SK-N-SH (cell line): ENCODE measurements around the gene PCDHGC4. TPM values are rescaled to one million over a fixed set of nuclear protein-coding genes. Genes with fewer than 3 reads are reported as not detected.
A peak's percentile ranks its signal among the peaks of the same experiment; 100 is the strongest.

Experiments used
- CTCF ChIA-PET: fragments of 300-600, 350-600 bp; formaldehyde crosslinking; extraction: SDS; loops from one replicate; lab custom pipeline; 2021; lab: Yijun Ruan, JAX
- POLR2A ChIA-PET: fragments of 350-600 bp; sonication (Branson Sonifier 250); formaldehyde crosslinking; extraction: SDS; loops from one replicate; lab custom pipeline; 2020; ENCODE audit warnings: antibody characterized with exemption, inconsistent platforms; lab: Yijun Ruan, JAX
- DNase-seq: peaks from one replicate; pipeline ENCODE4 v3.0.0; 2012
- H2AFZ ChIP-seq: fragments of 200-600 bp; sonication (generic); 2 replicates; pipeline ENCODE4 v1.8.1; 2016; ENCODE audit warnings: antibody characterized with exemption, mild to moderate bottlenecking, low read depth
- H3F3A ChIP-seq: fragments of 200-600 bp; sonication (generic); replicated peaks from 2 replicates; pipeline ENCODE3; 2016; ENCODE audit warnings: antibody characterized with exemption, mild to moderate bottlenecking; ENCODE audit not compliant: insufficient read depth
- H3K27ac ChIP-seq, 2 experiments: fragments of 200-500 bp in 1 of 2; fragments of 200-600 bp in 1 of 2; sonication (Bioruptor generic) in 1 of 2; sonication (generic), shearing (Covaris generic) in 1 of 2; 2 replicates each; pipeline versions ENCODE4 v1.5.1 to v1.6.1; 2014 to 2016; ENCODE audit warnings: low read depth in 2 of 2, inconsistent platforms in 1 of 2, low read length in 1 of 2, mild to moderate bottlenecking in 1 of 2, mixed read lengths in 1 of 2
- H3K27me3 ChIP-seq: fragments of 200-600 bp; sonication (generic), shearing (Covaris generic); 2 replicates; pipeline ENCODE4 v1.6.1; 2016; ENCODE audit warnings: mixed run types; ENCODE audit not compliant: insufficient read depth
- H3K36me3 ChIP-seq, 2 experiments: fragments of 200-500 bp in 1 of 2; fragments of 200-600 bp in 1 of 2; sonication (Bioruptor generic) in 1 of 2; sonication (generic) in 1 of 2; replicated peaks in 1 of 2; 2 replicates each; pipeline versions ENCODE3 to v1.5.1; 2014 to 2016; ENCODE audit warnings: low read length in 1 of 2, mild to moderate bottlenecking in 1 of 2; ENCODE audit not compliant: insufficient read depth in 2 of 2, control insufficient read depth in 1 of 2
- H3K4me1 ChIP-seq, 2 experiments: fragments of 200-500 bp in 1 of 2; fragments of 200-600 bp in 1 of 2; sonication (Bioruptor generic) in 1 of 2; sonication (generic), shearing (Covaris generic) in 1 of 2; 2 replicates each; pipeline versions ENCODE4 v1.5.1 to v1.6.1; 2014 to 2016; ENCODE audit warnings: low read depth in 1 of 2, low read length in 1 of 2, mixed run types in 1 of 2; ENCODE audit not compliant: insufficient read depth in 2 of 2, control insufficient read depth in 1 of 2
- H3K4me2 ChIP-seq: fragments of 200-600 bp; sonication (generic), shearing (Covaris generic); 2 replicates; pipeline ENCODE4 v1.6.1; 2017; ENCODE audit warnings: mixed run types
- H3K4me3 ChIP-seq, 2 experiments: fragments of 200-500 bp in 1 of 2; fragments of 200-600 bp in 1 of 2; sonication (Bioruptor generic) in 1 of 2; sonication (generic), shearing (Covaris generic) in 1 of 2; 2 replicates each; pipeline versions ENCODE4 v1.5.1 to v1.8.1; 2014 to 2016; ENCODE audit warnings: low read depth in 2 of 2, inconsistent platforms in 1 of 2, low read length in 1 of 2, mild to moderate bottlenecking in 1 of 2, mixed read lengths in 1 of 2, moderate library complexity in 1 of 2
- H3K79me2 ChIP-seq: fragments of 200-600 bp; sonication (generic); 2 replicates; pipeline ENCODE4 v1.8.1; 2017; ENCODE audit warnings: mild to moderate bottlenecking; ENCODE audit not compliant: insufficient read depth
- H3K9ac ChIP-seq: fragments of 200-600 bp; sonication (generic); 2 replicates; pipeline ENCODE4 v1.6.1; 2017; ENCODE audit warnings: mixed run types
- H3K9me2 ChIP-seq: fragments of 200-600 bp; sonication (generic); 2 replicates; pipeline ENCODE4 v1.6.1; 2017; ENCODE audit warnings: mixed run types
- H3K9me3 ChIP-seq: fragments of 200-600 bp; sonication (generic); 2 replicates; pipeline ENCODE4 v1.6.1; 2017; ENCODE audit warnings: mixed run types, mild to moderate bottlenecking, moderate library complexity
- H4K20me1 ChIP-seq: fragments of 200-600 bp; sonication (generic); 2 replicates; pipeline ENCODE4 v1.6.1; 2017; ENCODE audit warnings: mild to moderate bottlenecking, mixed run types; ENCODE audit not compliant: insufficient read depth
- ELF1 ChIP-seq: IDR thresholded peaks from 2 replicates; pipeline ENCODE4 v1.4.0; 2012
- EP300 ChIP-seq, 2 experiments: IDR thresholded peaks; 2 replicates each; pipeline versions ENCODE4 v1.4.0 to v1.6.1; 2012; ENCODE audit warnings: borderline replicate concordance in 1 of 2, low read depth in 1 of 2, low read length in 1 of 2
- EZH2phosphoT487 ChIP-seq: fragments of 200-600 bp; sonication (generic); IDR thresholded peaks from 2 replicates; pipeline ENCODE4 v1.6.1; 2017; ENCODE audit warnings: low read depth, mixed run types, mild to moderate bottlenecking, antibody characterized with exemption, moderate library complexity, borderline replicate concordance
- FOXM1 ChIP-seq: IDR thresholded peaks from 2 replicates; pipeline ENCODE4 v1.4.0; 2012; ENCODE audit warnings: low read depth, mild to moderate bottlenecking
- GABPA ChIP-seq: IDR thresholded peaks from 2 replicates; pipeline ENCODE4 v1.4.0; 2012; ENCODE audit warnings: low read depth, mild to moderate bottlenecking
- GATA2 ChIP-seq: sonication (generic); formaldehyde crosslinking; IDR thresholded peaks from 2 replicates; pipeline ENCODE4 v1.5.0; 2020; ENCODE audit warnings: mild to moderate bottlenecking, missing genetic modification reagents
- JUND ChIP-seq: IDR thresholded peaks from 2 replicates; pipeline ENCODE4 v1.4.0; 2012
- MXI1 ChIP-seq: IDR thresholded peaks from 2 replicates; pipeline ENCODE4 v1.6.1; 2012; ENCODE audit warnings: mild to moderate bottlenecking, low read depth, low read length, improper control_type of control experiment
- NRF1 ChIP-seq: IDR thresholded peaks from 2 replicates; pipeline ENCODE4 v1.6.1; 2012; ENCODE audit warnings: low read depth, mild to moderate bottlenecking, low read length
- POLR2AphosphoS5 ChIP-seq: IDR thresholded peaks from 2 replicates; pipeline ENCODE4 v1.6.1; 2012; ENCODE audit warnings: low read depth, low read length
- RAD21 ChIP-seq: IDR thresholded peaks from 2 replicates; pipeline ENCODE4 v1.6.1; 2012; ENCODE audit warnings: mild to moderate bottlenecking, low read length
- RFX5 ChIP-seq: IDR thresholded peaks from 2 replicates; pipeline ENCODE4 v1.6.1; 2012; ENCODE audit warnings: mild to moderate bottlenecking, improper control_type of control experiment, low read length
- RXRA ChIP-seq: IDR thresholded peaks from 2 replicates; pipeline ENCODE4 v1.4.0; 2012; ENCODE audit warnings: low read depth, mild to moderate bottlenecking, borderline replicate concordance
- SMC3 ChIP-seq: IDR thresholded peaks from 2 replicates; pipeline ENCODE4 v1.6.1; 2012; ENCODE audit warnings: low read depth, low read length, improper control_type of control experiment
- TCF12 ChIP-seq: IDR thresholded peaks from 2 replicates; pipeline ENCODE4 v1.4.0; 2012
- WGBS: methylation state at CpG from one replicate; pipeline ENCODE4 v1.1.6; 2017; ENCODE audit warnings: low lambda C conversion rate; 5-methylcytosine and 5-hydroxymethylcytosine counted together
- polyA plus RNA-seq, 3 experiments: library from polyadenylated mRNA; depleted of rRNA; stranded (reverse); fragments of >200 nt; gene quantifications; 2 replicates each; pipeline ENCODE4 v1.2.3, GENCODE V29; 2012
- TF ChIP-seq, protein P1 (sequence below): IDR thresholded peaks from 2 replicates; pipeline ENCODE4; 2012
- TF ChIP-seq, protein P2 (sequence below): IDR thresholded peaks from 2 replicates; pipeline ENCODE4 v1.4.0; 2012; ENCODE audit warnings: low read depth, borderline replicate concordance
- TF ChIP-seq, protein P3 (sequence below): fragments of 150-350 bp; IDR thresholded peaks from 2 replicates; pipeline ENCODE4 v1.6.1; 2017; ENCODE audit warnings: antibody characterized with exemption, low read length, low read depth, borderline replicate concordance
- TF ChIP-seq, protein P4 (sequence below): IDR thresholded peaks from 2 replicates; pipeline ENCODE4 v1.6.1; 2012; ENCODE audit warnings: mild to moderate bottlenecking, low read depth, low read length, moderate library complexity

The PCDHGC4 gene
- polyA plus RNA-seq, 1 of the 3 experiments (the other 2 are of a cell fraction) = 0.53 TPM

DNA sequence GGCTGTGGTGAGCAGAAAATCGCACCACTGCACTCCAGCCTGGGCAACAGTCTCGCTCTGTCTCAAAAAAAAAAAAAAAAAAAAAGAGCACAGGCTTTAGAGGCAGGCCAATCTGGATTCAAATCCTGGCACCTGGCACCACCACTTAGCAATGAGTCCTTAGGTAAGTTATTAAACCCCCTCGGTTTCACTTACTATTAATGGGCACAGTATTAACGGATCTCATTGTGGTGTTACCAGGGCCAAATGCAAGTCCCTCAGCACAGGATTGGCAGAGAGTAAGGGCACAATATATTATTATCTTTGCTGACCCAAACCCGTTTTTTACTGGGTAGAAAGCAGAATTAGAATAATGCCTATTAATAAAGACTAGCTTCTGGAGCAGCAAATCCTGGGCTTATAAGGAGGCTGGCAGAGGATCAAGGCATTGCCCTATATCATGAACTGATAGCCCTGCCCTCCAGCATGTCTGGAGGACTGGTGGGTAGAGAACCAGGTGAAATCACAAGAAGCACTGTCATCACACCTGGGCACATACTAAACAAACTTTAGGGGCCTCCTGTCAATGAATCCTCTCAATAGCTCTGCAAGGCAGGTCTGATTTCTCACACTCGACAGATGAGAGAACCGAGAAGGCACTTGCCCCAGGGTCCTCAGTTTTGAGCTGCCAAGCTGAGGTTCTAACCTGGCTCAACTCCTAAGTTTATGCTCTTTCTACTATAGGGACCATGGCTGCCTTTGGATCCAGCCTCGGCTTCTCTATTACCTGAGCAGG, 21.7 kb downstream of the PCDHGC4 start:
- DNase-seq = no peak
- H3K27me3 ChIP-seq = no peaks in the 10 kb centered on the region
- H3K27ac ChIP-seq = peak overlapping the region; percentile 98 to 99
- H3K36me3 ChIP-seq = peaks cover 22 to 54% of the 10 kb centered on the region in 2 experiments
- H3K79me2 ChIP-seq = peaks cover 33% of the 10 kb centered on the region
- no peak overlapping the region for H3K9ac ChIP-seq
- no peaks in the 10 kb centered on the region for H3K9me3 ChIP-seq
- no peaks in the 10 kb centered on the region for H4K20me1 ChIP-seq
- TF ChIP-seq RXRA (no peak), POLR2AphosphoS5 (no peak), SMC3 (no peak), NRF1 (no peak), MXI1 (no peak), RFX5 (no peak), EZH2phosphoT487 (no peak)
- TF ChIP-seq, protein P1, sequence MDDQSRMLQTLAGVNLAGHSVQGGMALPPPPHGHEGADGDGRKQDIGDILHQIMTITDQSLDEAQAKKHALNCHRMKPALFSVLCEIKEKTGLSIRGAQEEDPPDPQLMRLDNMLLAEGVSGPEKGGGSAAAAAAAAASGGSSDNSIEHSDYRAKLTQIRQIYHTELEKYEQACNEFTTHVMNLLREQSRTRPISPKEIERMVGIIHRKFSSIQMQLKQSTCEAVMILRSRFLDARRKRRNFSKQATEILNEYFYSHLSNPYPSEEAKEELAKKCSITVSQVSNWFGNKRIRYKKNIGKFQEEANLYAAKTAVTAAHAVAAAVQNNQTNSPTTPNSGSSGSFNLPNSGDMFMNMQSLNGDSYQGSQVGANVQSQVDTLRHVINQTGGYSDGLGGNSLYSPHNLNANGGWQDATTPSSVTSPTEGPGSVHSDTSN = no peak
- TF ChIP-seq, protein P2, sequence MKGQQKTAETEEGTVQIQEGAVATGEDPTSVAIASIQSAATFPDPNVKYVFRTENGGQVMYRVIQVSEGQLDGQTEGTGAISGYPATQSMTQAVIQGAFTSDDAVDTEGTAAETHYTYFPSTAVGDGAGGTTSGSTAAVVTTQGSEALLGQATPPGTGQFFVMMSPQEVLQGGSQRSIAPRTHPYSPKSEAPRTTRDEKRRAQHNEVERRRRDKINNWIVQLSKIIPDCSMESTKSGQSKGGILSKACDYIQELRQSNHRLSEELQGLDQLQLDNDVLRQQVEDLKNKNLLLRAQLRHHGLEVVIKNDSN = no peak
- H3K4me1 ChIP-seq = peaks cover 32 to 36% of the 10 kb centered on the region in 2 experiments
- no peak overlapping the region for H2AFZ ChIP-seq
- H3K4me3 ChIP-seq = no peak overlapping the region
- WGBS = 95% methylated on average over 6 of the region's 8 CpGs
- H3K9me2 ChIP-seq = no peaks in the 10 kb centered on the region
- ChIA-PET CTCF (interaction anchor here (0.6 to 8.5 kb wide), 9 partner anchors 12 to 89 kb away, joined by 3 to 75 read pairs (median 6); partner anchors contain the start of genes PCDHGB7, PCDHGC3 and PCDHGC4), POLR2A (interaction anchor here (1.3 to 2.5 kb wide), 3 partner anchors 12 to 31 kb away, joined by 4 to 13 read pairs (median 7); partner anchors contain the start of gene PCDHGC3)
- H3K4me2 ChIP-seq = peak overlapping the region; percentile 82; the same call in 1 of the 2 replicates
- H3F3A ChIP-seq = peaks cover 43% of the 10 kb centered on the region

DNA sequence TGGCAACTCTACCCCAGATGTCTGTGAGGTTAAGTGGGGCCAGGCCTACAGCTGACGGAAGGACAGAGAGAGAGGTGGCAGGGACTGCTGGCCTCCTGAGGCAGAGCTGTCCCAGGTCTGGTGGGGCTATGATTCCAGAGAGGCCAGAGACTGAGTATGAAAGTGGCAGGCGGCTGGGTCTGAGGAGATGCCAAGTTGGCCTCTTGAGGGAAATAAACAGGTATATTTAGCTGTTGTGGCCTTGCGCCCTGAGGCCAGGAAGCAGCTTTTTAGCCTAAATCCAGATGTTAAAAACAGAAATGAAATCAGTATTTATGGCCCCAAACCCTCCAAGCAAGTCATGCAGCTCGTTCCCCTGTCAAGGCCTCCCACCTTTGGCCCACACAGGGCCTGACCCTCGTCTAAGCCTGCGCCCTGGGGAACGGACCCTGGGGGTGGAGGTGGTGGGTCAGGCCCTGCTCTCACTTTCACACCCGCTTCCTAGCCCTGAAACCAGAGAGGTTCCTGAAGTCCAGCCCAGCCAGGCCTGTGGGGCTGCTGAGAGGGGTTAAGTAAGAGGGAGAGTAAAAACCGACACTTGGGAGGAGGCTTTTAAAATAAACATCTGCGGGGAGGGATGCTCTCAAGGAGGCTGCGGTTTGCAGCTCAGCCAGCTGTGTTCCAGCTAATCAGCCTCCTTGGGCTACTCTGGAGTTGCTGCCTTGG, 22.7 kb downstream of the PCDHGC4 start:
- Histone ChIP-seq H3K9ac (peak overlapping the region; percentile 84), H3K9me2 (no peaks in the 10 kb centered on the region), H3K27me3 (no peaks in the 10 kb centered on the region), H3K4me1 (peaks cover 40 to 41% of the 10 kb centered on the region in 2 experiments), H3K9me3 (no peaks in the 10 kb centered on the region), H3K79me2 (peaks cover 25% of the 10 kb centered on the region), H3K4me3 (0 out of 4 replicates have a peak overlapping the region, but pooled peaks of 1 of the 2 experiments have one; percentile 57), H2AFZ (no peak overlapping the region), H3K27ac (peak overlapping the region; percentile 98 to 99), H4K20me1 (no peaks in the 10 kb centered on the region), H3K36me3 (peaks cover 28 to 58% of the 10 kb centered on the region in 2 experiments), H3F3A (peaks cover 45% of the 10 kb centered on the region), H3K4me2 (peak overlapping the region; percentile 82)
- CTCF ChIA-PET = interaction anchor here (1.0 to 8.5 kb wide), 11 partner anchors 11 to 124 kb away, joined by 3 to 75 read pairs (median 7); partner anchors contain the start of genes PCDHGA7, PCDHGB7, PCDHGC3 and PCDHGC4
- DNase-seq = peak; percentile 66
- WGBS = 54% methylated on average over 7 of the region's 11 CpGs
- POLR2A ChIA-PET = interaction anchor here (1.3 to 2.5 kb wide), 4 partner anchors 11 to 31 kb away, joined by 4 to 13 read pairs (median 6); partner anchors contain the start of gene PCDHGC3
- TF ChIP-seq NRF1 = no peak
- no peak for TF ChIP-seq RFX5
- TF ChIP-seq FOXM1 = no peak
- TF ChIP-seq GABPA = no peak
- TF ChIP-seq EP300 (IDR thresholded peaks at IDR 0.05; ENCODE audit: borderline replicate concordance in 1 of 2, low read depth in 1 of 2, low read length in 1 of 2) = 0 out of 4 replicates have a peak, but pooled peaks of 1 of the 2 experiments have one; percentile 4
- TF ChIP-seq TCF12 = no peak
- TF ChIP-seq RAD21 = 0 out of 2 replicates have a peak, but pooled peaks have one; percentile 8
- no peak; the same call in 1 of the 2 replicates for TF ChIP-seq MXI1
- TF ChIP-seq, protein P3, sequence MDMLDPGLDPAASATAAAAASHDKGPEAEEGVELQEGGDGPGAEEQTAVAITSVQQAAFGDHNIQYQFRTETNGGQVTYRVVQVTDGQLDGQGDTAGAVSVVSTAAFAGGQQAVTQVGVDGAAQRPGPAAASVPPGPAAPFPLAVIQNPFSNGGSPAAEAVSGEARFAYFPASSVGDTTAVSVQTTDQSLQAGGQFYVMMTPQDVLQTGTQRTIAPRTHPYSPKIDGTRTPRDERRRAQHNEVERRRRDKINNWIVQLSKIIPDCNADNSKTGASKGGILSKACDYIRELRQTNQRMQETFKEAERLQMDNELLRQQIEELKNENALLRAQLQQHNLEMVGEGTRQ = no peak
- no peak for TF ChIP-seq GATA2 (CRISPR knock-in tag)
- TF ChIP-seq, protein P4, sequence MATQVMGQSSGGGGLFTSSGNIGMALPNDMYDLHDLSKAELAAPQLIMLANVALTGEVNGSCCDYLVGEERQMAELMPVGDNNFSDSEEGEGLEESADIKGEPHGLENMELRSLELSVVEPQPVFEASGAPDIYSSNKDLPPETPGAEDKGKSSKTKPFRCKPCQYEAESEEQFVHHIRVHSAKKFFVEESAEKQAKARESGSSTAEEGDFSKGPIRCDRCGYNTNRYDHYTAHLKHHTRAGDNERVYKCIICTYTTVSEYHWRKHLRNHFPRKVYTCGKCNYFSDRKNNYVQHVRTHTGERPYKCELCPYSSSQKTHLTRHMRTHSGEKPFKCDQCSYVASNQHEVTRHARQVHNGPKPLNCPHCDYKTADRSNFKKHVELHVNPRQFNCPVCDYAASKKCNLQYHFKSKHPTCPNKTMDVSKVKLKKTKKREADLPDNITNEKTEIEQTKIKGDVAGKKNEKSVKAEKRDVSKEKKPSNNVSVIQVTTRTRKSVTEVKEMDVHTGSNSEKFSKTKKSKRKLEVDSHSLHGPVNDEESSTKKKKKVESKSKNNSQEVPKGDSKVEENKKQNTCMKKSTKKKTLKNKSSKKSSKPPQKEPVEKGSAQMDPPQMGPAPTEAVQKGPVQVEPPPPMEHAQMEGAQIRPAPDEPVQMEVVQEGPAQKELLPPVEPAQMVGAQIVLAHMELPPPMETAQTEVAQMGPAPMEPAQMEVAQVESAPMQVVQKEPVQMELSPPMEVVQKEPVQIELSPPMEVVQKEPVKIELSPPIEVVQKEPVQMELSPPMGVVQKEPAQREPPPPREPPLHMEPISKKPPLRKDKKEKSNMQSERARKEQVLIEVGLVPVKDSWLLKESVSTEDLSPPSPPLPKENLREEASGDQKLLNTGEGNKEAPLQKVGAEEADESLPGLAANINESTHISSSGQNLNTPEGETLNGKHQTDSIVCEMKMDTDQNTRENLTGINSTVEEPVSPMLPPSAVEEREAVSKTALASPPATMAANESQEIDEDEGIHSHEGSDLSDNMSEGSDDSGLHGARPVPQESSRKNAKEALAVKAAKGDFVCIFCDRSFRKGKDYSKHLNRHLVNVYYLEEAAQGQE = no peak
- TF ChIP-seq JUND = no peak
- no peak for TF ChIP-seq ELF1
